Measurements from ENCODE around the gene GPR162.

GPR162 gene

GRCh38 chr12:6821591-6822425 is at the start of gene GPR162:
Gene GPR162, plus strand, starts transcription at chr12:6821821. Its CDS starts 2,078 bp downstream, at chr12:6823899.
- DNase-seq = no peak

- peak; percentile 55 for DNase-seq
These were observed 49.3 kb upstream of the GPR162 start, which contains the start of gene LAG3 for GRCh38 chr12:6772331-6772695. Gene LAG3, plus strand, starts transcription at chr12:6772520. Its CDS starts 333 bp downstream, at chr12:6772853.

GRCh38 chr12:6772726-6773589 is 48.7 kb upstream of the GPR162 start:
- no peak for DNase-seq

GRCh38 chr12:6773590-6774351 is 47.9 kb upstream of the GPR162 start:
- no peak for DNase-seq

GRCh38 chr12:6774499-6775062 is 47.0 kb upstream of the GPR162 start:
- DNase-seq = no peak

- DNase-seq = no peak
These were observed 46.1 kb upstream of the GPR162 start for GRCh38 chr12:6775185-6776174.

GRCh38 chr12:6777386-6777785 is 44.2 kb upstream of the GPR162 start:
- DNase-seq = no peak

- DNase-seq = no peak
These were observed 43.4 kb upstream of the GPR162 start for GRCh38 chr12:6778217-6778573.

- DNase-seq = peak; percentile 92
These were observed 42.8 kb upstream of the GPR162 start for GRCh38 chr12:6778574-6779550.

- DNase-seq = no peak
These were observed 41.8 kb upstream of the GPR162 start for GRCh38 chr12:6779708-6780432.

- peak; percentile 39 for DNase-seq
These were observed 41.0 kb upstream of the GPR162 start for GRCh38 chr12:6780573-6780972.

- DNase-seq = no peak
These were observed 39.5 kb upstream of the GPR162 start for GRCh38 chr12:6782119-6782518.

GRCh38 chr12:6782850-6783566 is 38.6 kb upstream of the GPR162 start:
- DNase-seq = no peak

- DNase-seq = no peak
These were observed 37.8 kb upstream of the GPR162 start for GRCh38 chr12:6783828-6784227.

- DNase-seq = no peak
These were observed 37.3 kb upstream of the GPR162 start for GRCh38 chr12:6784296-6784695.

- DNase-seq = no peak
These were observed 36.9 kb upstream of the GPR162 start for GRCh38 chr12:6784761-6785160.

- no peak for DNase-seq
These were observed 35.1 kb upstream of the GPR162 start for GRCh38 chr12:6786416-6787094.

GRCh38 chr12:6787309-6787708 is 34.3 kb upstream of the GPR162 start:
- no peak for DNase-seq

Measured in stimulated activated CD4-positive, alpha-beta T cell treated with anti-CD3 and anti-CD28 coated beads, Interleukin-4, amount 100 ng/mL, for 24 hours (primary cell).